DND-41 (cell line): Measurements from ENCODE around the gene FOXK1.

Source experiments
- ATAC-seq: fragments of 200-7000 bp; cut with Tn5 transposase; 3 replicates; pipeline ENCODE4 v1.9.1; 2021; ENCODE audit warnings: low read depth; ENCODE audit not compliant: insufficient read depth
- DNase-seq: peaks from one replicate; pipeline ENCODE4 v3.0.0-alpha.2; 2020
- H2AFZ ChIP-seq: 2 replicates; pipeline ENCODE4 v1.6.0; 2012; ENCODE audit warnings: low read depth, low read length
- H3K27ac ChIP-seq: 2 replicates; pipeline ENCODE4 v1.5.1; 2012; ENCODE audit warnings: low read length, inconsistent platforms
- H3K27me3 ChIP-seq: fragments of 200-600 bp; sonication (generic); 2 replicates; pipeline ENCODE4 v1.6.0; 2012; ENCODE audit warnings: low read length, mild to moderate bottlenecking, inconsistent platforms; ENCODE audit not compliant: insufficient read depth, poor library complexity
- H3K36me3 ChIP-seq: 2 replicates; pipeline ENCODE4 v1.5.1; 2012; ENCODE audit warnings: low read length, inconsistent platforms; ENCODE audit not compliant: insufficient read depth
- H3K4me1 ChIP-seq: 2 replicates; pipeline ENCODE4 v1.5.1; 2012; ENCODE audit warnings: mild to moderate bottlenecking, low read length; ENCODE audit not compliant: insufficient read depth
- H3K4me2 ChIP-seq: 2 replicates; pipeline ENCODE4 v1.6.0; 2012; ENCODE audit warnings: mild to moderate bottlenecking, moderate library complexity, low read length, inconsistent platforms; ENCODE audit not compliant: insufficient read depth
- H3K4me3 ChIP-seq, 2 experiments: fragments of 200-600 bp in 1 of 2; shearing (Covaris generic) in 1 of 2; 2 replicates each; pipeline ENCODE4 v1.5.1; 2012 to 2016; ENCODE audit warnings: inconsistent platforms in 2 of 2, low read length in 2 of 2, mild to moderate bottlenecking in 2 of 2, low read depth in 1 of 2, moderate library complexity in 1 of 2
- H3K79me2 ChIP-seq: 2 replicates; pipeline ENCODE4 v1.6.0; 2012; ENCODE audit warnings: low read length, inconsistent platforms; ENCODE audit not compliant: insufficient read depth
- H3K9ac ChIP-seq: 2 replicates; pipeline ENCODE4 v1.6.0; 2012; ENCODE audit warnings: low read depth, mild to moderate bottlenecking, inconsistent platforms, low read length, moderate library complexity
- H3K9me3 ChIP-seq: 2 replicates; pipeline ENCODE4 v1.5.1; 2012; ENCODE audit warnings: low read length, moderate library complexity, mild to moderate bottlenecking, inconsistent platforms; ENCODE audit not compliant: insufficient read depth, severe bottlenecking
- H4K20me1 ChIP-seq: 2 replicates; pipeline ENCODE4 v1.6.0; 2012; ENCODE audit warnings: low read length; ENCODE audit not compliant: insufficient read depth
- EZH2 ChIP-seq: IDR thresholded peaks from 3 replicates; pipeline ENCODE4 v1.6.1; 2012; ENCODE audit warnings: borderline replicate concordance, low read depth, mild to moderate bottlenecking, moderate library complexity, low read length, inconsistent platforms; ENCODE audit not compliant: severe bottlenecking
- TF ChIP-seq, protein P1 (sequence below): IDR thresholded peaks from 2 replicates; pipeline ENCODE4 v1.5.1; 2012; ENCODE audit warnings: borderline replicate concordance, low read length, moderate library complexity, mild to moderate bottlenecking; ENCODE audit not compliant: poor library complexity, severe bottlenecking; ENCODE audit errors: extremely low read depth

The FOXK1 gene

DNA sequence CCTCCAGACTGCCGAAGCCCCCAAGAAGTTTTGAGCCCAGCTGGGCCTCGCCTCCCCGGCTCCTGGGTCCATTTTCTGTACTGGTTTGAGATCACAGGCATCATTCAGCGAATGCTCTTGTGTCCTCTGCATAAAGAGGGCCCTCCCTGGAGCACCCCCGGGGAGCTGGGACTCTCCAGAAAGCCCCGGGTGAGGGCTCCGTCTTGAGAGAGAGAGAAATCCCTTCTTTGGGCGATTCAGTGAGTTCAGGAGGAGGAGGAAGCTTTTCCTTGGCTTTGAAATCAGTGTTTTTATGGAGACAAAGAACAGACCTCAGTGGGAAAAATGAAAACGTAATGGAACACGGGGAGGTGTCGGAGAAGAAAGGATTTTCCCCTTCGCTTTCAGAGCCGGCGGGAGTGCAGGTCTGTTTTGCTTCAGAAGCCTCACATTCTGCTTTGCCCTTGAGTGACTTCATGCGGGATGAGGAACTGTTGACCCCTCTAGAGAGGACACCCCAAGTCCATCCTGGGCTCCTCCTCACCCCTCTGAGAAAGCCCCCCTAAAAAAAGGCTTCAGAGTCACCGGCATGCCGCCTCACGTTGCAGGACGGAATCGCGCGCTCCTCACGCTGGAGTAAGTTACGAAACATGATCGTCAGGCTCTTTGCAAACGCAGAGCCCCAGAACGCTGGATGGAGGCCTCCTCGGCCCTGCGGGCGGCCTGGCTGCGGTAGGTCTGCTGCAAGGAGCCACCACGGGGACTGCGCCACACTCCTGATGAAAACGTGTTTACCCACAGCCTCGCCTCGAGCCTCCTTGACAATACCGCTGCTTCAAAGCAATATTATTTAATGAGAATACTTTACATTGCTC is 84.8 kb downstream of the FOXK1 start:
- no peaks in the 10 kb centered on the region for H3K79me2 ChIP-seq
- H3K4me2 ChIP-seq = no peak overlapping the region
- TF ChIP-seq, protein P1, sequence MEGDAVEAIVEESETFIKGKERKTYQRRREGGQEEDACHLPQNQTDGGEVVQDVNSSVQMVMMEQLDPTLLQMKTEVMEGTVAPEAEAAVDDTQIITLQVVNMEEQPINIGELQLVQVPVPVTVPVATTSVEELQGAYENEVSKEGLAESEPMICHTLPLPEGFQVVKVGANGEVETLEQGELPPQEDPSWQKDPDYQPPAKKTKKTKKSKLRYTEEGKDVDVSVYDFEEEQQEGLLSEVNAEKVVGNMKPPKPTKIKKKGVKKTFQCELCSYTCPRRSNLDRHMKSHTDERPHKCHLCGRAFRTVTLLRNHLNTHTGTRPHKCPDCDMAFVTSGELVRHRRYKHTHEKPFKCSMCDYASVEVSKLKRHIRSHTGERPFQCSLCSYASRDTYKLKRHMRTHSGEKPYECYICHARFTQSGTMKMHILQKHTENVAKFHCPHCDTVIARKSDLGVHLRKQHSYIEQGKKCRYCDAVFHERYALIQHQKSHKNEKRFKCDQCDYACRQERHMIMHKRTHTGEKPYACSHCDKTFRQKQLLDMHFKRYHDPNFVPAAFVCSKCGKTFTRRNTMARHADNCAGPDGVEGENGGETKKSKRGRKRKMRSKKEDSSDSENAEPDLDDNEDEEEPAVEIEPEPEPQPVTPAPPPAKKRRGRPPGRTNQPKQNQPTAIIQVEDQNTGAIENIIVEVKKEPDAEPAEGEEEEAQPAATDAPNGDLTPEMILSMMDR = no peak
- no peak for TF ChIP-seq EZH2
- no peak for DNase-seq
- no peaks in the 10 kb centered on the region for H3K9me3 ChIP-seq
- no peak for ATAC-seq
- H2AFZ ChIP-seq = no peak overlapping the region
- H3K27ac ChIP-seq = no peak overlapping the region
- no peaks in the 10 kb centered on the region for H3K4me1 ChIP-seq
- H4K20me1 ChIP-seq = peaks cover 31% of the 10 kb centered on the region; the same call in 1 of the 2 replicates
- no peak overlapping the region for H3K4me3 ChIP-seq
- H3K9ac ChIP-seq = no peak overlapping the region
- peaks cover 47% of the 10 kb centered on the region for H3K36me3 ChIP-seq
- H3K27me3 ChIP-seq = no peaks in the 10 kb centered on the region

DNA sequence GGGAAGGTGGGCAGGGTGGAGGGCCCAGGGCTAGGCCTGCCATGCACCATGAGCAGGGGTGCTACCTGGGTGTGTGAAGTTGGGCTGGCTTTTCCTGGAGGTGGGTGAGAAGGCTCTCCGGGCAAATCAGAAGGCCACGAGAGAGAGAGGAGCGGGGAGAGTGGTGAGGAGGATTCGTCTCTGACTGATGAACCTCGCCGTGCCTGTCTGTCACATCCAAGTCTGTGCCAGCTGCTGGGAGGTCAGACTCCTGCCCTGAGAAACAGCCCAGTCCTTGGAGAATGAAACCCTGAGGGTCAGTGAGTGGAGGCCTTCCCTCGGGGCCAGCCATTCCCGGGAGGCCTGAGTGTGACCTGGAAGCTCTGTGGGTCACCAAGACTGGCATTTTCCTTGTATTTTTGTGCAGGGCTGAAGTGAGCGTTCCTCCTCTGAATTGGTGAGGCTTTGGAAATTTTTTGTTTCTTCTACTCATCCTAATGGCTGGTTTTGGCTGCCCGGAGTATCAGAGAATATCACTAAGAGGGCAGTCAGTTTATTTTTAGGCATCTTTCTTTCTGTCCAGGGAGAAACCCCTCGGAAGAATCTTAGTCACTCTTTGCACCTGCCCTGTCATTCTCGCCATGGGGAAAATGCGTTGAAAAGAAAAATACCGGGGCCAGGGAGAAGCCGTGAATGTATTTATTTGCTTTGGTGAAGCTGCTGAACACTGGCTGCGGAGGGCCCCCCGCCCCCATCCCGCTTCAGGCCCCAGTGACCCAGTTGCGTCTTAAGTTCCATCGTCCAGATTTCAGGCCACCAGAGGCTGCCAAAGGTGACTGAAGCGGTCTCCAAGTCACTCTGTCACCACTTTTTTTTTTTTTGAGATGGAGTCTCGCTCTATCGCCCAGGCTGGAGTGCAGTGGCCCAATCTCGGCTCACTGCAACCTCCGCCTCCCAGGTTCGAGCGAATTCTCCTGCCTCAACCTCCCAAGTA is 86.8 kb downstream of the FOXK1 start:
- Histone ChIP-seq H2AFZ (no peak overlapping the region), H3K36me3 (peaks cover 30% of the 10 kb centered on the region), H3K4me1 (peaks cover under 1% of the 10 kb centered on the region), H4K20me1 (peaks cover 25% of the 10 kb centered on the region; the same call in 1 of the 2 replicates), H3K9ac (no peak overlapping the region), H3K79me2 (no peaks in the 10 kb centered on the region), H3K9me3 (no peaks in the 10 kb centered on the region), H3K4me2 (no peak overlapping the region), H3K27ac (no peak overlapping the region), H3K4me3 (no peak overlapping the region), H3K27me3 (no peaks in the 10 kb centered on the region)
- DNase-seq (no peak), ATAC-seq (no peak)
- TF ChIP-seq, protein P1 = no peak
- no peak for TF ChIP-seq EZH2

DNA sequence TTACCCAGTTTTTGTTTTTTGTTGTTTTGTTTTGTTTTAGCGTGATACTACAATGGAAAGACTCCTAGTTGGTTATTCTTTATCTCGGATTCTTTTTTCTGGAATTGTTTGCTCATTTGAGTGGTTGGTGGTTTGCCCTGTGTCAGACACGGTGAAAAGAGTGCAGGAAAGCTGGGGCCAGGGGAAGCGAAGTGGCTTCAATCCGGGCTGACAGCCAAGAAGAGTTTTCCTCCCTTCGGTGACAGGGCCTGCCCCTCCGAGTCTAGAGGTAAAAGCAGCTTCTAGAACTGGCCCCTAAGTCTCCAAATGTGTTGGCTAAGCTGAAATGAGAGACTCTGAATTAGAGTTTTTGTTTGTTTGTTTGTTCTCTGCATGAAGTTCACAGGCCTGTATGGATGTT is 87.7 kb downstream of the FOXK1 start:
- H3K27me3 ChIP-seq = no peaks in the 10 kb centered on the region
- peaks cover 9% of the 10 kb centered on the region for H3K4me1 ChIP-seq
- TF ChIP-seq, protein P1 = no peak
- TF ChIP-seq EZH2 = no peak
- no peak overlapping the region for H3K4me3 ChIP-seq
- H2AFZ ChIP-seq = no peak overlapping the region
- no peaks in the 10 kb centered on the region for H3K9me3 ChIP-seq
- DNase-seq (no peak), ATAC-seq (no peak)
- H3K36me3 ChIP-seq = peaks cover 21% of the 10 kb centered on the region
- H4K20me1 ChIP-seq = peaks cover 17% of the 10 kb centered on the region; the same call in 1 of the 2 replicates
- no peak overlapping the region for H3K4me2 ChIP-seq
- 0 out of 2 replicates have a peak, but pooled peaks cover 1% of the 10 kb centered on the region for H3K79me2 ChIP-seq
- H3K27ac ChIP-seq = no peak overlapping the region
- H3K9ac ChIP-seq = no peak overlapping the region
